GM19099 (cell line): Measurements from ENCODE around the gene MRPL36.

Source experiments
- POLR2A ChIP-seq: IDR thresholded peaks from 3 replicates; pipeline ENCODE4 v1.6.1; 2011; ENCODE audit warnings: low read depth; ENCODE audit not compliant: insufficient read length; ENCODE audit errors: extremely low read depth

Gene MRPL36

DNA sequence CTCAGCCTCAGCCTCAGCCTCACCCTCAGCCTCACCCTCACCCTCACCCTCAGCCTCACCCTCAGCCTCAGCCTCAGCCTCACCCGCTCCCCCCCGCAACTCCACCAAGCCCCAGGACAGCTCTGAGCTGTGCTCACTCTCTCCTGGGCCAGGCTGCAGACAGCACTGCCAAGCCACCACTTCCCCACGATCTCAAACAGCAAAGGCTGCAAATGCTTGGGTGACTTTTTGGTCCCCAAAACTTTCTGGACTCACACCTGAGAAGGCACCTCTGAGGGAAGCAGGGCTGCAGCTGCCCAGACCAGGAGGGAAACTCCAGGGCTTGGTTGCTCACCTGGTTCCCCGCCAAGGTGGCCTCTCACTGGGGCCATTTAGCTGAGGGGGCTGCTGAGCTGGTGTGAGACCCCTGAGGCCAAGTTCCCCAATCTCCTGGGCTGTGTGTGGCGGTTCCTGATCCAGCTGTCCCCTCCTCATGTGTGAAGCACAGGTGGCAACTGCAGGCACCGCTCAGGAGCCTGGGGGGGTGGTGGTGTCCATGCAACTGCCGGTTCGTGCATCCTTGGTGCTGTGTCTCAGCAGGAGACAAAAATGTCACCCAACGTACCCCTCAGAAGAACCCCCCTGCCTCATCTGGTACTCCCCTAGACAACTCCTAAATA lies 17.8 kb downstream of the MRPL36 start:
- no peak for TF ChIP-seq POLR2A

DNA sequence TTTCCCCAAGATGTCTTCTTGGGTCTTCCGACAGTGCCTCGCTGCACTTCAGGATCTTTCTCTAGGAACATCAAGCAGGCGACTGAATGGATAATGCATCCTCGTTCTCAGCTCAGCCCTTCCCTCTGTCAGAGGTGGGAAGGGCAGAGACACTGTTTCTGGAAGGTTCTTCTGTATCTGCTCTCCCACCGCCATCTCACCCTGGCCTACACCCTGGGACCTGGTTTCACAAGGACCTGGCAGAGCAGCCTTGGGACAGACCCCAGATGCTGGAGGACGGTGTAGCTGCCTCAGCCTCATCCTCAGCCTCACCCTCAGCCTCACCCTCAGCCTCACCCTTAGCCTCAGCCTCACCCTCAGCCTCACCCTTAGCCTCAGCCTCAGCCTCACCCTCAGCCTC lies 18.5 kb downstream of the MRPL36 start:
- no peak for TF ChIP-seq POLR2A

DNA sequence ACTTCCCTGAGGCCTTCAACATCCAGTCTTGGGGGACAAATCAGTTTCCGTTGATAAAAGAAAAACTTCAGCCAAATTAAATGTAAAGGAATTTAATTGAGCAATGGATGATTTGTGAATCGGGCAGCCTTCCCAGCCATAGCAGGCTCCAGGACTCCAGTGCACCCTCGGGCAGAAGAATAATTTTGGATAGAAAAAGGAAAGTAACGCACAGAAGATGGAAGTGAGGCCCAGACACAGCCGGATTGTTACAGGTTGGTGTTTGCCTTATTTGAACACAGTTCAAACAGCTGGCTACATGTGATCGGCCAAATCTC lies 19.1 kb downstream of the MRPL36 start:
- no peak for TF ChIP-seq POLR2A

- no peak for TF ChIP-seq POLR2A
Measured at GRCh38 chr5:1779782-1780613, 19.6 kb downstream of the MRPL36 start.

DNA sequence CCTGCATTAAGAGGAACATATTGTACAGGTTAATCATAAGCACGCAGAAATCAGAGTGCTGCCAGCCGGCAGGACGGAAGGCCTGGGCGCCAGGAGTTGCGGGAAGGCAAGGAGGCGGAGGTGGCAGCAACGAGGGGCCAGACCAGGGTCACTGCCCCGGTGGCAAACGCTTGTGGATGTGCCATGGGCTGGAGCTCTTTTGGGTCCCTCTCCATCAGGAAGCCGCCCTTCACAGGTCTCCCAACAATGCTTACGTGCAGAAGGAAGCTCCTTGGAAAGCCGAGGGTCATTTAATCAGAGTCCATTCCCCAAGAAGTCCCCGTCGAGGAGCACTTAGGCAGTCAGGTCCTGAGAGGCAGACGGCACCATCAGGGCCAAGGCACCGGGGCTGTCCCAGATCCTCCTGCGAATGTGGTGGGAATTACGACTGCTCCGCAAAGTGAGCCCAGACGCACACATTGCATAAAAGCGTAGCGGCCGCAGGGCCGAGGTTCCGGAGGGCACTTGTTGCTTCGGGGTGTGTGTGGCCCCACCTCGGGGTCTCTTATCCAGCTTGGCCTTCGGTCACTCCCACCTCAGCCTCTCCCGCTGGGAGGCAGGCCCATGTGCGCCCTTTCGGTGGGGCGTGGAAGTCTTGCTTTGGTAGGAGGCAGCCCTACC lies 20.5 kb downstream of the MRPL36 start:
- no peak for TF ChIP-seq POLR2A

DNA sequence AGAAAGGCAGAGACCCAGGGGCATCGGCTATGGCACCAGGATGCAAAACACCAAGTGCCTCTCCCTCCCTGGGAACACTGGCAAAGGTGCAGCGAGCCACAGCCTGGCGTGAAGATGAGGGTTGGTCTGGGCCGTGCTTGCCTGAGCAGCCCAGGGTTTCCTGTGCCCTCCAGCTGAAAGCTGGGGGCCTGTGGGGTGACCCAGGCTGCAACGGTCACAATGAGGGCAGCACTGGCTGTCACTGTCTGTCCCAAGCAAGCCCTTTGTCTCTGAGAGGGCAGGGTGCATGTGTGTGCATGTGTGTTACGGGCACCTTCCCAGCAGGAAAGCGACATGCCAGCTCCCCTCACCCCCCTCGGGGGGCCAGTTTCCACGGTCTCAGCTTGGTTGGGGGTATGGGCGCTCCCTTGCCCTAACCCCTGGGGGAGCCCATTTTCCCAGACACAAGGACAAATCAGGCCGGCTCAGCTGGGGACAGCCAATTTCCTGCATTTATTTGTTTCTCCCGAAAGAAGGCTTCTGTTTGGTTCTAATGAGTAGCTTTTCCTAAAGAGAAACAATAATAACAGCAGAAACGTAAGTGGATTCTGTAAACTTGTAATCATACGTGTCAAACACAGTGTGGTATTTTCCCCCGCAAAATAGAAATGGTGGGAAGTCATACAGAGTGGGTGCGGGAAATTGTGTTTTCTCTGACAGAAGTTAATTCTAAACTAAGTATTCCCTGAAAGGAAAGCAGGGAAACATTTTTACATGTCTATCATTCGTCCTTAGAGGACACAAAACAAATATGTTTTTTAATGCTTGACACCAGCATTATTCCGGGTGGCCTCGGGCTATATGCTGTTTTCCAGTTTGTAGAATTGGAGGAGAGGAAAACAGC lies 21.3 kb downstream of the MRPL36 start:
- TF ChIP-seq POLR2A = no peak

DNA sequence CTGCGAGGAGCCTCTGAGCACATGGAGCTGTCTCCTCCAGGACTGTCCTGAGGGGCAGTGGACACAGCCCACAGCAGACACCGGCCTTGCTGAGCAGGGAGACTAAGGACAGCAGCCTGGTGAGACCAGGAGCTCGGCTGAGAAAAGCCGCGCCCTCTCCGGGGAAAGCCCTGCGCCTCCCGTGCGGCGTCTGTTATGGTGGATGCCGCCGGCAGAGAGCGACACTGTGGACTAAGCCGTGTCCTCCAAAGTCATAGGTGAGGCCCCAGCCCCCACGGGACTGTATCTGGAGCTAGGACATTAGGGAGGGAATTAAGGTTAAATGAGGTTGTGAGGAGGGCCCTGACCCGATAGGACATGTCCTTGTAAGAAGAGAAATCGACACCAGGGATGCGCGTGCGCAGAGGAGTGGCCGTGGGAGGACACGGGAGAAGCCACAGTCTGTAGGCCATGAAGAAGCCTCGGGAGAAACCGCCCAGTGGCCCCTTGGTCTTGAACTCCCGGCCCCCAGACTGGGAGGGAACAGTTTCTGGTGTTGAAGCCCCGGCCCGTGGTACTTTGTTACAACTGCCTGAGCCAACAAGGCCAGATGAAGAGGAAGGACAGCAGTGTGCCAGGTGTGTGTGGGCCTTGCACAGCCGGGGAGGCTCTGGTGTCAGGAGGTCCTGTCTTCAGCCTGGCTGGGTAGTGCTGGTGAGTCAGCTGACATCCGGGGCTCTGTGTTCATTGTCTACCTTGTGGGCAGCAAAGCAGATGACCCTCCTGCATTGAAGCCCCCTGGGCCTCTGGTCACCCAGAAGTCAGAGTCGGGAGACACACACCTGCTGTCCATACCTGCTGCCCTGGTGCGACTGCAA lies 22.1 kb downstream of the MRPL36 start:
- TF ChIP-seq POLR2A = no peak

DNA sequence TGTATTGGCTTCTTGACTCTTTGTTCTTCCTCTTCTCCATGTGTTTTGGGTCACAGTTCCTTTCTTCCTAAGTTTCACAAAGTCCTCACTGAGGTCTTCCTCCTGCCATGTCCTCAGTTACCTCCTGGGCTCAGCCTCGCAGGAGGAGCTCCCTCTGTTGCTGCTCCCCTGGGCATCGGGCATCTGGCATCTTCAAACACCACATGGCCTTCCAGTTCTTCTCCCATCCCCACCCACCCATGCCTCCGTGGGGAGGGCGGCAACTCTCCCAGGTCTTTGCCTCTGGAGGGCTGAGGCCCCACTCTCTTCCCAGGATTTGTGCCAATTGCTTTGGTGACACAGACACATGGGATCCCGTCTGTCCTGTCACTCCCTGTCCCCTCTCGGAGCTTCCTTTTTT lies 22.8 kb downstream of the MRPL36 start:
- no peak for TF ChIP-seq POLR2A

GRCh38 chr5:1772634-1773033 lies 27.0 kb downstream of the MRPL36 start:
- no peak for TF ChIP-seq POLR2A

DNA sequence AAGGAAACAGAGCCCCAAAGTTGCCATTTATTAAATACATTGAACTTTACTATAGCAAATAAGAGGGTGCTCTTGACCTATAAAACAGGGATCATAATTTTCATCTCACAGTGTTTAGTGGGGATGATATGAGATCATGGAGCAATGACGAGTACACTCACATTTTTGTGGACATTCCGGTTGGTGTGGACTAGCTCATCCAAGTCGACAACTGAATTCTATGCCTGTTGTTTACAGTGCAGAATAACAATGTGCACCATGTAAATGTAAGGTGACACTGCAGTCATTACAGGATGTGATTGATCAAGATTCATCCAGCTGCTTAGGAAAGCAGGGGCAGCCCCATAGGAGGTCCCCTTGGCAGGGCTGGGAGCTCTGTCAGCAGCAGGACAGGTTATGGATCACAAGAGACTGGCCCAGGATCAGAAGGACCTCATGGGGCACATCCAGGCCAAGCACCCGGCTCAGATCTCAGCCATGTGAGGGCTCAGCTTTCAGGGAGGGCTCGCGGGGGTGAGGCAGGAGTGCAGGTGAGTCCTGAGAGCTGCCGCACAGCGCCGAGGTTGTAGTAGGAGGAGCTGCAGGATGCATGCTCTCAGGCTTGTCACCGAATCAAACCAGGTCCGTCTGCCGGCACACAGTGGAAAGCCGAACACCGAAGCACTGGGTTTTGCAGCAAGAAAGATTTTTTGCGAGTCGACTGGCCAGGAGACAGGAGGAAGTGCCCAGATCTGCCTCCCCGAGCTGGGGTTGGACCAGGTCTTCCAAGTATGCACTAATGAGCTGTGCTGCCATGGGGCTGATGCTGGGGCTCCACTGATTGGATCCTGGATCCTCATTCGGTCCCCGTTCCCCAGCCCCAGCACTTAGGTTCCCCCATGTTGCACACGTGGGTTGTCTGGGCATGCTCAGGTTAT lies 28.2 kb downstream of the MRPL36 start:
- TF ChIP-seq POLR2A = no peak

GRCh38 chr5:1770443-1770802 lies 29.2 kb downstream of the MRPL36 start:
- no peak for TF ChIP-seq POLR2A

DNA sequence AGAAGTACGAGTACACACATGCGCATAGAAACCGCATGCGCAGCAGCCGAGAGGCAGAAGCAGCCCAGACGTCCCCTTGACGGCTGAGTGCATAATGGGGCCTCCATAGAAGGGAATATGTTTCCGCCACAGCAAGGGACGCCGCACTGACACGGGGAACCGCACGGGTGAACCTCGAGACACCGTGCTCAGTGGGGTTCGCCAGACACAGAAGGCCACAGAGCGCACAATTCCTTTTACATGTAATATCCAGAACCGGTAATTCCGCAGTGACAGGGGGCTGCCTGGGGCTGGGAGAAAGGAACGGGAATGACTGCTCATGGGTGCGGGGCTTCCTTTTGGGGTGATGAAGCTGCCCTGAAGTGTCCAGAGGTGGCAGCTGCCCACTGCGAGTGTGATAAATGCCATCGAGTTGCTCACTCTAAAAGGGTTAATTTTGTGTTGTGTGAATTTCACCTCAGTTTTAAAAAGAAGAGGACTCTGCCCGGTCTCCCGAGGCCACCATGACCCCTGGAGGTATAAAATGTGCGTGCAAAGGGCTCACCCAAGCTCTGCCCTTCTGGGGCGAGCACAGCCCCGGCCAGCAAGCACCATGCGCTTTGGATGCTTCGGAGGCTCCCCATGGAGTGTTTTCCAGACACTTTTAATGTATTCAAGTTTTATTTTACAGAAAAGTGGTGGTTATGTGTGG lies 29.7 kb downstream of the MRPL36 start:
- no peak for TF ChIP-seq POLR2A

DNA sequence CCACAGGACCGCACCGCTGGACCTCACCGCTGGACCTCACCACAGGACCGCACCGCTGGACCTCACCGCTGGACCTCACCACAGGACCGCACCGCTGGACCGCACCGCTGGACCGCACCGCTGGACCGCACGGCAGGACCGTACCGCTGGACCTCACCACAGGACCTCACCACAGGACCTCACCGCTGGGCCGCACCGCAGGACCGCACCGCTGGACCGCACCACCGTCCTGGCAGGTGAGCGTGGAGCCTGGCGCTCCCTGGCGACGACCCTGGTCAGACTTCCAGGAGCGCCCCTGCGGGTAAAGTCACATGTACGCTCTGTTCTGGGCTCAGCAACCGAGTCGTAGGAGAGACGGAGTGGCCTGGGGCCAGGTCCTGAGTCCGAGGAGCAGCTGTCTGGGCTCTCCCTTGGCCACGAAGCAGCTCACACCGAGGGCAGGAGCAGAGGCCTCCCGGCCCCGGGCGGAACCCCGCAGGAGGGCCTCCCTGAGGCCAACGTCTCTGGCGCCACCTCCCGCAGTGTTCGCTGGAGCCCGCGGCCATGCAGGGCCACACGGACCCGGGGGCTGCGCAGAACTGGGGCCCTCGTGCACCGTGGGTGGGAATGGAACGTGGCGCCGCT lies 30.5 kb downstream of the MRPL36 start:
- TF ChIP-seq POLR2A = no peak
